Right atrium auricular region (tissue), 2 donors: ENCODE data around the gene RDH12. TPM values are rescaled to one million over a fixed set of nuclear protein-coding genes. Genes with fewer than 3 reads are reported as not detected.

Source experiments
- DNase-seq: peaks from one replicate; pipeline ENCODE4 v3.0.0-alpha.2; 2019; ENCODE audit warnings: low spot score
- H3K27ac ChIP-seq, 2 donors: fragments of 200-600 bp; sonication (generic); 1 replicate in 1 of 2; 2 replicates in 1 of 2; pipeline ENCODE4 v1.5.1; 2016 to 2019
- H3K27me3 ChIP-seq, 2 donors: fragments of 200-600 bp; sonication (generic); one replicate each; pipeline versions ENCODE4 v1.5.1 to v1.6.0; 2017 to 2019
- H3K36me3 ChIP-seq: fragments of 200-600 bp; sonication (generic); one replicate; pipeline ENCODE4 v1.5.1; 2016
- H3K4me1 ChIP-seq, 2 donors: fragments of 200-600 bp; sonication (generic); one replicate each; pipeline versions ENCODE4 v1.5.1 to v1.6.0; 2017 to 2019
- H3K4me3 ChIP-seq, 2 donors: fragments of 200-600 bp; sonication (generic); 1 replicate in 1 of 2; 2 replicates in 1 of 2; pipeline ENCODE4 v1.5.1; 2017 to 2019; ENCODE audit warnings: mild to moderate bottlenecking in 1 of 2, moderate library complexity in 1 of 2
- H3K9me3 ChIP-seq, 2 donors: fragments of 200-600 bp; sonication (generic); one replicate each; pipeline ENCODE4 v1.5.1; 2019
- CTCF ChIP-seq, 2 donors: fragments of 200-600 bp; sonication (generic); IDR thresholded peaks; one replicate each; pipeline ENCODE4 v1.5.1; 2019; ENCODE audit warnings: antibody characterized with exemption in 2 of 2
- total RNA-seq, 2 donors: library from RNA; depleted of rRNA; stranded (reverse); fragments of >200 nt; gene quantifications; one replicate each; pipeline ENCODE4 v1.1.0, GENCODE V29; 2016

RDH12 gene
- total RNA-seq, 2 donors from 2014 or later: not detected

GRCh38 chr14:67695394-67695949 is 6.2 kb upstream of the RDH12 start, which contains the start of gene RDH11:
RDH11 (minus strand) TSS chr14:67695764; CDS start chr14:67695703, 61 bp downstream.
- peak within 1 kb of the TSS; percentile 71 to 82 for H3K27ac ChIP-seq
- H3K4me3 ChIP-seq: peak within 1 kb of the TSS; percentile 80 to 81
- no peaks in the 10 kb centered on the region for H3K27me3 ChIP-seq
- no peaks in the 10 kb centered on the region for H3K9me3 ChIP-seq
- peak; percentile 92 for DNase-seq
- peaks cover under 1% of the 10 kb centered on the region for H3K36me3 ChIP-seq
- TF ChIP-seq CTCF (IDR thresholded peaks at IDR 0.05): no peak
- H3K4me1 ChIP-seq: peaks cover 0 to 9% of the 10 kb centered on the region in 2 donors

- H3K36me3 ChIP-seq: no peaks in the 10 kb centered on the region
- H3K4me1 ChIP-seq: peaks cover 0 to 9% of the 10 kb centered on the region in 2 donors
- no peak for TF ChIP-seq CTCF (IDR thresholded peaks at IDR 0.05)
- DNase-seq: no peak
- H3K27ac ChIP-seq: no peak overlapping the region
- H3K27me3 ChIP-seq: no peaks in the 10 kb centered on the region
- H3K4me3 ChIP-seq: no peak overlapping the region
- H3K9me3 ChIP-seq: no peaks in the 10 kb centered on the region
Measured at GRCh38 chr14:67697006-67697405, 4.7 kb upstream of the RDH12 start.

- Histone ChIP-seq H3K4me3 (no peak overlapping the region), H3K4me1 (peaks cover 0 to 9% of the 10 kb centered on the region in 2 donors), H3K9me3 (no peaks in the 10 kb centered on the region), H3K27me3 (no peaks in the 10 kb centered on the region), H3K36me3 (no peaks in the 10 kb centered on the region), H3K27ac (no peak overlapping the region)
- TF ChIP-seq CTCF (IDR thresholded peaks at IDR 0.05): no peak
- no peak for DNase-seq
Measured at GRCh38 chr14:67698179-67698578, 3.5 kb upstream of the RDH12 start.

DNA sequence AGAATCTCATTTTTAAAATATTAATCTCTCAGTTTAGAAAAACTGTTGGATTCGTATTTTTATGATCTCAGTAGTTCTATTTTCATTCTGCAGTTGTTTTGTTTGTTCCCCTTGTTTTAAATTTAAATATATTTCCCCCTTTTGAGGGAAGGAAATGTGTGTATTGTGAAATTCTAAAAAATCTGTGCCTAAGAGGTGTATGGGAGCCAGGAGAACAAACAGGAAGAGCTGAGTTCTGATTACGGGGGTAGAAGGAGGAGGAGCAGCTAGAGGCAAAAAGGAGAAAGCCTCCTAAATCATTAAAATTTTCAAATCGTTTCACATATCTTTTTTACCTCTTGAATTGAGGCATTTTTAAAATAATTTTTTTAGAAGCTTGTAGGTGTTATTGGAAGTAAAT is 2.3 kb downstream of the RDH12 start:
- no peak for TF ChIP-seq CTCF (IDR thresholded peaks at IDR 0.05)
- H3K36me3 ChIP-seq: no peaks in the 10 kb centered on the region
- H3K4me3 ChIP-seq: no peak overlapping the region
- no peak overlapping the region for H3K27ac ChIP-seq
- H3K27me3 ChIP-seq: no peaks in the 10 kb centered on the region
- no peaks in the 10 kb centered on the region for H3K9me3 ChIP-seq
- DNase-seq: no peak
- H3K4me1 ChIP-seq: no peaks in the 10 kb centered on the region

GRCh38 chr14:67704484-67705089 is 2.9 kb downstream of the RDH12 start:
- H3K36me3 ChIP-seq: no peaks in the 10 kb centered on the region
- no peaks in the 10 kb centered on the region for H3K27me3 ChIP-seq
- no peaks in the 10 kb centered on the region for H3K9me3 ChIP-seq
- no peaks in the 10 kb centered on the region for H3K4me1 ChIP-seq
- TF ChIP-seq CTCF (IDR thresholded peaks at IDR 0.05): peak in 1 of 2 donors; percentile 80
- H3K27ac ChIP-seq: no peak overlapping the region
- no peak for DNase-seq
- H3K4me3 ChIP-seq: no peak overlapping the region
